GM12878 (cell line): ENCODE results near the gene MIEF1. TPM values are rescaled to one million over a fixed set of nuclear protein-coding genes. Genes with fewer than 3 reads are reported as not detected.
A peak's percentile ranks its signal among the peaks of the same experiment; 100 is the strongest.

Source experiments
- ATAC-seq: fragments of 200-7000 bp; cut with Tn5 transposase; 3 replicates; pipeline ENCODE4 v1.9.1; 2020; ENCODE audit warnings: mild to moderate bottlenecking, moderate library complexity
- BruUV-seq: library from RNA; stranded (reverse); fragments of 400-500 nt; replicated peaks from 2 replicates; lab custom pipeline; 2021; lab: Mats Ljungman, UMichigan
- CTCF ChIA-PET: fragments of 300-600 bp; sonication (Branson Sonifier 250); formaldehyde crosslinking; extraction: SDS; loops from one replicate; lab custom pipeline; 2021; ENCODE audit warnings: inconsistent platforms; lab: Yijun Ruan, JAX
- POLR2A ChIA-PET: fragments of 350-600 bp; formaldehyde crosslinking; extraction: SDS; loops from one replicate; lab custom pipeline; 2021; ENCODE audit warnings: inconsistent platforms; lab: Charles Lee
- RAD21 ChIA-PET: fragments of 300-600 bp; sonication (Branson Sonifier 250); formaldehyde crosslinking; loops from one replicate; lab custom pipeline; 2023; ENCODE audit warnings: antibody characterized with exemption; ENCODE audit not compliant: unreplicated experiment; lab: Charles Lee
- SMC1A ChIA-PET: fragments of 300-600 bp; sonication (Branson Sonifier 250); formaldehyde crosslinking; loops from one replicate; lab custom pipeline; 2023; ENCODE audit not compliant: unreplicated experiment, uncharacterized antibody; lab: Charles Lee
- DNase-seq: peaks from one replicate; pipeline ENCODE4 v3.0.0-alpha.2; 2011; ENCODE audit warnings: low read depth, low spot score
- FAIRE-seq: peaks from 3 replicates; lab custom pipeline; 2011; peaks lifted over from hg19 to GRCh38; lab: Jason Lieb, UNC
- H2AFZ ChIP-seq: 2 replicates; pipeline ENCODE4 v1.6.0; 2011; ENCODE audit warnings: low read depth, low read length, control low read depth; ENCODE audit not compliant: control insufficient read depth
- H3K27ac ChIP-seq: 2 replicates; pipeline ENCODE4 v1.5.1; 2011; ENCODE audit warnings: control low read depth; ENCODE audit not compliant: control insufficient read depth, insufficient read depth
- H3K27me3 ChIP-seq, 2 experiments: replicated peaks in 1 of 2; 2 replicates each; pipeline versions ENCODE4 v1.6.0 to v1.6.1; 2011; ENCODE audit warnings: low read length in 1 of 2; ENCODE audit not compliant: control insufficient read depth in 2 of 2, insufficient read depth in 2 of 2
- H3K36me3 ChIP-seq, 2 experiments: 2 replicates each; pipeline ENCODE4 v1.5.1; 2011; ENCODE audit warnings: low read length in 1 of 2; ENCODE audit not compliant: control insufficient read depth in 2 of 2, insufficient read depth in 2 of 2
- H3K4me1 ChIP-seq: 2 replicates; pipeline ENCODE4 v1.6.1; 2011; ENCODE audit warnings: mild to moderate bottlenecking, low read length, moderate library complexity, mixed read lengths; ENCODE audit not compliant: control insufficient read depth, insufficient read depth
- H3K4me2 ChIP-seq: 2 replicates; pipeline ENCODE4 v1.6.0; 2011; ENCODE audit warnings: control low read depth; ENCODE audit not compliant: control insufficient read depth, insufficient read depth
- H3K4me3 ChIP-seq: fragments of 200-600 bp; sonication (generic); 2 replicates; pipeline ENCODE4 v1.5.1; 2016
- H3K79me2 ChIP-seq: 2 replicates; pipeline ENCODE4 v1.6.0; 2011; ENCODE audit warnings: low read length; ENCODE audit not compliant: control insufficient read depth, insufficient read depth
- H3K9ac ChIP-seq: 2 replicates; pipeline ENCODE4 v1.8.0; 2011; ENCODE audit warnings: low read length, control low read depth, mixed read lengths; ENCODE audit not compliant: control insufficient read depth, insufficient read depth
- H3K9me3 ChIP-seq: replicated peaks from 3 replicates; pipeline ENCODE4 v1.5.1; 2011; ENCODE audit warnings: mild to moderate bottlenecking, low read length; ENCODE audit not compliant: control insufficient read depth, insufficient read depth
- H4K20me1 ChIP-seq: 2 replicates; pipeline ENCODE4 v1.6.0; 2011; ENCODE audit not compliant: control insufficient read depth, insufficient read depth
- CHD4 ChIP-seq: fragments of 200-600 bp; sonication (generic); IDR thresholded peaks from 2 replicates; pipeline ENCODE4 v1.6.1; 2016; ENCODE audit warnings: mild to moderate bottlenecking
- EED ChIP-seq: sonication (generic); IDR thresholded peaks from 2 replicates; pipeline ENCODE4 v1.6.1; 2016; ENCODE audit warnings: antibody characterized with exemption, low read depth
- EGR1 ChIP-seq, 2 experiments: IDR thresholded peaks; 1 replicate in 1 of 2; 2 replicates in 1 of 2; pipeline ENCODE4 v1.6.1; 2011 to 2012; ENCODE audit warnings: low read depth in 2 of 2, low read length in 2 of 2, borderline replicate concordance in 1 of 2, mild to moderate bottlenecking in 1 of 2, moderate library complexity in 1 of 2
- GATAD2B ChIP-seq: fragments of 450-650 bp; conservative IDR thresholded peaks from 2 replicates; pipeline ENCODE4 v1.6.1; 2017; ENCODE audit warnings: low read depth, mild to moderate bottlenecking, moderate library complexity
- MEF2A ChIP-seq: IDR thresholded peaks from 2 replicates; pipeline ENCODE4 v1.6.1; 2011; ENCODE audit warnings: low read depth, mild to moderate bottlenecking, low read length, moderate library complexity; ENCODE audit not compliant: insufficient read depth
- MXI1 ChIP-seq: fragments of 150-350 bp; IDR thresholded peaks from 2 replicates; pipeline ENCODE4 v1.6.1; 2011; ENCODE audit warnings: low read depth, mild to moderate bottlenecking, inconsistent platforms, low read length, improper control_type of control experiment
- NR2F1 ChIP-seq: fragments of 450-650 bp; conservative IDR thresholded peaks from 2 replicates; pipeline ENCODE4 v1.6.1; 2017; ENCODE audit warnings: mild to moderate bottlenecking
- POLR2AphosphoS2 ChIP-seq: IDR thresholded peaks from 2 replicates; pipeline ENCODE4 v1.6.1; 2011; ENCODE audit warnings: low read depth, mild to moderate bottlenecking, low read length, improper control_type of control experiment, moderate library complexity
- POU2F2 ChIP-seq: IDR thresholded peaks from 3 replicates; pipeline ENCODE4 v1.6.1; 2011; ENCODE audit warnings: low read depth, mild to moderate bottlenecking, low read length, borderline replicate concordance
- WRNIP1 ChIP-seq: IDR thresholded peaks from 2 replicates; pipeline ENCODE4 v1.6.1; 2011; ENCODE audit warnings: low read depth, low read length, improper control_type of control experiment, borderline replicate concordance
- WGBS: methylation state at CpG from one replicate; pipeline ENCODE4 v1.1.6; 2016; ENCODE audit warnings: low lambda C conversion rate; ENCODE audit not compliant: insufficient replicate concordance, insufficient coverage; ENCODE audit errors: missing lambda C conversion rate; 5-methylcytosine and 5-hydroxymethylcytosine counted together
- in situ Hi-C: fragments of 300-500 bp; cut with MboI; formaldehyde crosslinking; loops from 9 replicates; pipeline ENCODE4 v1.14.3; 2018; ENCODE audit warnings: mixed read lengths
- intact Hi-C: fragments of 100-400 bp; cut with micrococcal nuclease; formaldehyde crosslinking; loops from one replicate; pipeline ENCODE4 v1.14.2; 2022; ENCODE audit not compliant: unreplicated experiment
- polyA plus RNA-seq, 11 experiments: library from polyadenylated mRNA; depleted of rRNA in 4 of 11; unstranded in 6 of 11; stranded (reverse) in 5 of 11; fragments of >200 nt; fragmentation: Nextera tagmentation in 4 of 11; fragmentation: Illumina TruSeq in 1 of 11; extraction: Ambion mirVana in 4 of 11; extraction: Trizol in 1 of 11; gene quantifications; 1 replicate in 1 of 11; 2 replicates in 10 of 11; pipeline versions ENCODE4 v1.2.1 to v1.2.3, GENCODE V29; 2011 to 2016; ENCODE audit warnings: inconsistent platforms in 2 of 11, missing spikeins in 2 of 11, low read depth in 1 of 11
- total RNA-seq, 4 experiments: library from RNA; depleted of rRNA in 3 of 4; stranded (reverse); fragments of >200 nt in 3 of 4; fragmentation: Illumina TruSeq in 1 of 4; extraction: Trizol in 1 of 4; gene quantifications; 2 replicates each; pipeline versions ENCODE4 v1.2.1 to v1.2.3, GENCODE V29; 2013 to 2021
- TF ChIP-seq, protein P1 (sequence below): fragments of 450-650 bp; IDR thresholded peaks from 2 replicates; pipeline ENCODE4 v1.6.1; 2017; ENCODE audit warnings: mild to moderate bottlenecking, low read depth, inconsistent platforms; ENCODE audit not compliant: poor library complexity, severe bottlenecking
- TF ChIP-seq, protein P2 (sequence below): fragments of 450-650 bp; IDR thresholded peaks from 2 replicates; pipeline ENCODE4 v1.6.1; 2016; ENCODE audit warnings: mild to moderate bottlenecking, moderate library complexity, borderline replicate concordance
- TF ChIP-seq, protein P3 (sequence below): fragments of 450-650 bp; IDR thresholded peaks from 2 replicates; pipeline ENCODE4 v1.6.1; 2016; ENCODE audit warnings: mild to moderate bottlenecking

Gene MIEF1
- total and polyA plus RNA-seq, 10 of the 15 experiments (the other 5 are each of a cell fraction or from before 2014, with no cell fraction given), result 12.4 to 52.3 (median 29.3) TPM

DNA sequence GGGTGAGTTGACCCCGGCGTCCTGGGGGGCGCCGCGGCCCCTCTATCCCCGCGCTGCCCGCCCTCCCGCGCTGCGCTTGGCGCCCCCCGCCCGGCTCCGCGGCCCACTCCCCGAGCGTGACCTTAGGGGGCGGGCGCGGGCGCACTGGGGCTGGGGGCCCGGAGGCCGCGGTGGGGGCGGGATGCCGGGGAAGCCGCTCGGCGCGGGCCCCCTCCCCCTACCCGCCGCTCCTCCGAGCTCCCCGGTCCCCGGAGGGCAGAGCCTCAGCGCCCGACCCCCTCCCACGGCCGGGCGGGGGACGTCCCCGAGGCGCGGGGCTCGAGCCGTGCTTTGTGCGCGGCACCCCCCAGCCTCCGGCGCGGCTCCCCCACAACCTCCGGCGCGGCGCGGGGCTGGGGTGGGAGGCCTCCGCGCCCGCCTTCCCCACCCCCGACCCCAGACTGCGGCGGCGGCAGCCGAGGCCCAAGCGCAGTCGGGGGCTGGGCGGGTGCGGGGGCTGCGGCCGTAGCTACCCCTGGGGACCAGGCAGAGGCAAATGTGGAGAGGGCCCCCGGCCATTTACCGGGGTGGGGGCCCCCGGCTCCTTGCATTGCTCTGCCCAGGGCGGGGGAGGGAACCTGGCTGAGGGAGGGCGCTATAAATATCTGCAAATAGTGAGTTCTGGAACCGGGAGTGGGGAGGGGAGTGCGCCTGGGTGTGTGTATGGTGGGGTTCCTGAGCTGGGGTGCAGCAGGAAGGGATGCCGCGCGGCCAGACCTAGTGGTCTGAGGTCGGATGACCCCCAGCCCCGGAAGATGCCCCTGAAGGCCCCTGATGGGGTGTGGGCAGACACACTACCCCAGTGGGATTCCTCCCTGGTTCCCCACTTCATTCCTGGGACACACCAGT, 44.3 kb upstream of the MIEF1 start:
- Histone ChIP-seq H3K27me3 (no peaks in the 10 kb centered on the region), H3K4me2 (peak overlapping the region; percentile 84), H3K4me3 (peak overlapping the region; percentile 86), H3K36me3 (no peaks in the 10 kb centered on the region; a peak in 2 of 4 replicates), H4K20me1 (no peaks in the 10 kb centered on the region), H3K9ac (peak overlapping the region; percentile 85), H3K4me1 (peaks cover 21% of the 10 kb centered on the region), H2AFZ (peak overlapping the region; percentile 5; the same call in 1 of the 2 replicates), H3K27ac (peak overlapping the region; percentile 78), H3K9me3 (no peaks in the 10 kb centered on the region), H3K79me2 (peaks cover 59% of the 10 kb centered on the region)
- peak; percentile 33 for ATAC-seq
- intact Hi-C loops, result no loop called here
- ChIA-PET POLR2A (interaction anchor here (0.5 to 2.8 kb wide), 9 partner anchors 8 to 309 kb away, joined by 3 to 28 read pairs (median 4); no protein-coding TSS in a partner anchor), RAD21 (interaction anchor here (1.1 to 2.7 kb wide), 4 partner anchors 10 to 59 kb away, joined by 3 to 10 read pairs (median 6); no protein-coding TSS in a partner anchor), SMC1A (interaction anchor here (0.9 to 5.9 kb wide), 3 partner anchors 10 to 38 kb away, joined by 3 to 50 read pairs (median 3); no protein-coding TSS in a partner anchor), CTCF (interaction anchor here (0.5 to 4.1 kb wide), 11 partner anchors 8 to 71 kb away, joined by 3 to 23 read pairs (median 3); no protein-coding TSS in a partner anchor)
- BruUV-seq, result no TSS peak
- 1% methylated on average over 14 of the region's 83 CpGs for WGBS
- no peak for DNase-seq
- no peak for FAIRE-seq
- in situ Hi-C loops, result no loop called here
- TF ChIP-seq WRNIP1, result no peak
- TF ChIP-seq, protein P1, sequence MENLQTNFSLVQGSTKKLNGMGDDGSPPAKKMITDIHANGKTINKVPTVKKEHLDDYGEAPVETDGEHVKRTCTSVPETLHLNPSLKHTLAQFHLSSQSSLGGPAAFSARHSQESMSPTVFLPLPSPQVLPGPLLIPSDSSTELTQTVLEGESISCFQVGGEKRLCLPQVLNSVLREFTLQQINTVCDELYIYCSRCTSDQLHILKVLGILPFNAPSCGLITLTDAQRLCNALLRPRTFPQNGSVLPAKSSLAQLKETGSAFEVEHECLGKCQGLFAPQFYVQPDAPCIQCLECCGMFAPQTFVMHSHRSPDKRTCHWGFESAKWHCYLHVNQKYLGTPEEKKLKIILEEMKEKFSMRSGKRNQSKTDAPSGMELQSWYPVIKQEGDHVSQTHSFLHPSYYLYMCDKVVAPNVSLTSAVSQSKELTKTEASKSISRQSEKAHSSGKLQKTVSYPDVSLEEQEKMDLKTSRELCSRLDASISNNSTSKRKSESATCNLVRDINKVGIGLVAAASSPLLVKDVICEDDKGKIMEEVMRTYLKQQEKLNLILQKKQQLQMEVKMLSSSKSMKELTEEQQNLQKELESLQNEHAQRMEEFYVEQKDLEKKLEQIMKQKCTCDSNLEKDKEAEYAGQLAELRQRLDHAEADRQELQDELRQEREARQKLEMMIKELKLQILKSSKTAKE, result no peak
- TF ChIP-seq MXI1, result no peak
- 0 out of 2 replicates have a peak, but pooled peaks have one; percentile 31 for TF ChIP-seq MEF2A
- TF ChIP-seq, protein P2, sequence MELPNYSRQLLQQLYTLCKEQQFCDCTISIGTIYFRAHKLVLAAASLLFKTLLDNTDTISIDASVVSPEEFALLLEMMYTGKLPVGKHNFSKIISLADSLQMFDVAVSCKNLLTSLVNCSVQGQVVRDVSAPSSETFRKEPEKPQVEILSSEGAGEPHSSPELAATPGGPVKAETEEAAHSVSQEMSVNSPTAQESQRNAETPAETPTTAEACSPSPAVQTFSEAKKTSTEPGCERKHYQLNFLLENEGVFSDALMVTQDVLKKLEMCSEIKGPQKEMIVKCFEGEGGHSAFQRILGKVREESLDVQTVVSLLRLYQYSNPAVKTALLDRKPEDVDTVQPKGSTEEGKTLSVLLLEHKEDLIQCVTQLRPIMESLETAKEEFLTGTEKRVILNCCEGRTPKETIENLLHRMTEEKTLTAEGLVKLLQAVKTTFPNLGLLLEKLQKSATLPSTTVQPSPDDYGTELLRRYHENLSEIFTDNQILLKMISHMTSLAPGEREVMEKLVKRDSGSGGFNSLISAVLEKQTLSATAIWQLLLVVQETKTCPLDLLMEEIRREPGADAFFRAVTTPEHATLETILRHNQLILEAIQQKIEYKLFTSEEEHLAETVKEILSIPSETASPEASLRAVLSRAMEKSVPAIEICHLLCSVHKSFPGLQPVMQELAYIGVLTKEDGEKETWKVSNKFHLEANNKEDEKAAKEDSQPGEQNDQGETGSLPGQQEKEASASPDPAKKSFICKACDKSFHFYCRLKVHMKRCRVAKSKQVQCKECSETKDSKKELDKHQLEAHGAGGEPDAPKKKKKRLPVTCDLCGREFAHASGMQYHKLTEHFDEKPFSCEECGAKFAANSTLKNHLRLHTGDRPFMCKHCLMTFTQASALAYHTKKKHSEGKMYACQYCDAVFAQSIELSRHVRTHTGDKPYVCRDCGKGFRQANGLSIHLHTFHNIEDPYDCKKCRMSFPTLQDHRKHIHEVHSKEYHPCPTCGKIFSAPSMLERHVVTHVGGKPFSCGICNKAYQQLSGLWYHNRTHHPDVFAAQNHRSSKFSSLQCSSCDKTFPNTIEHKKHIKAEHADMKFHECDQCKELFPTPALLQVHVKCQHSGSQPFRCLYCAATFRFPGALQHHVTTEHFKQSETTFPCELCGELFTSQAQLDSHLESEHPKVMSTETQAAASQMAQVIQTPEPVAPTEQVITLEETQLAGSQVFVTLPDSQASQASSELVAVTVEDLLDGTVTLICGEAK, result no peak
- no peak for TF ChIP-seq CHD4
- TF ChIP-seq POLR2AphosphoS2, result no peak
- peak; percentile 51; the same call in 1 of the 2 replicates for TF ChIP-seq NR2F1
- 0 out of 2 replicates have a peak, but pooled peaks have one; percentile 37 for TF ChIP-seq EED
- TF ChIP-seq EGR1 (IDR thresholded peaks at IDR 0.05; ENCODE audit: borderline replicate concordance in 1 of 2, low read depth in 2 of 2, low read length in 2 of 2), result no peak; a peak in 1 of 3 replicates
- peak; percentile 62 for TF ChIP-seq GATAD2B
- TF ChIP-seq, protein P3, sequence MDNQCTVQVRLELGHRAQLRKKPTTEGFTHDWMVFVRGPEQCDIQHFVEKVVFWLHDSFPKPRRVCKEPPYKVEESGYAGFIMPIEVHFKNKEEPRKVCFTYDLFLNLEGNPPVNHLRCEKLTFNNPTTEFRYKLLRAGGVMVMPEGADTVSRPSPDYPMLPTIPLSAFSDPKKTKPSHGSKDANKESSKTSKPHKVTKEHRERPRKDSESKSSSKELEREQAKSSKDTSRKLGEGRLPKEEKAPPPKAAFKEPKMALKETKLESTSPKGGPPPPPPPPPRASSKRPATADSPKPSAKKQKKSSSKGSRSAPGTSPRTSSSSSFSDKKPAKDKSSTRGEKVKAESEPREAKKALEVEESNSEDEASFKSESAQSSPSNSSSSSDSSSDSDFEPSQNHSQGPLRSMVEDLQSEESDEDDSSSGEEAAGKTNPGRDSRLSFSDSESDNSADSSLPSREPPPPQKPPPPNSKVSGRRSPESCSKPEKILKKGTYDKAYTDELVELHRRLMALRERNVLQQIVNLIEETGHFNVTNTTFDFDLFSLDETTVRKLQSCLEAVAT, result no peak
- no peak for TF ChIP-seq POU2F2
